HPDE6-E6E7 (cell line): ENCODE measurements around the gene BABAM1.
"Not testable (repeated sequence)": the region's sequence is repeated elsewhere in the genome, so short reads cannot be mapped to it uniquely, and the experiment has no call there.

Source experiments
- DNase-seq: peaks from one replicate; pipeline ENCODE4 v3.0.0; 2011; ENCODE audit warnings: missing footprints; ENCODE audit errors: extremely low spot score

Gene BABAM1

DNA sequence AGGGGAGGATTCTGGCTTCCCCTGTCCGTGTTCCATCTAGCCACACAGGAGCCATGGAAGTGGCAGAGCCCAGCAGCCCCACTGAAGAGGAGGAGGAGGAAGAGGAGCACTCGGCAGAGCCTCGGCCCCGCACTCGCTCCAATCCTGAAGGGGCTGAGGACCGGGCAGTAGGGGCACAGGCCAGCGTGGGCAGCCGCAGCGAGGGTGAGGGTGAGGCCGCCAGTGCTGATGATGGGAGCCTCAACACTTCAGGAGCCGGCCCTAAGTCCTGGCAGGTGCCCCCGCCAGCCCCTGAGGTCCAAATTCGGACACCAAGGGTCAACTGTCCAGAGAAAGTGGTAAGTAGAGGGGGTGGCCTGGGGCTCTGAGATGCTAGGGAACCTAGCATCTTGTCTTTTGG, 1.5 kb downstream of the BABAM1 start:
- no peak for DNase-seq

DNA sequence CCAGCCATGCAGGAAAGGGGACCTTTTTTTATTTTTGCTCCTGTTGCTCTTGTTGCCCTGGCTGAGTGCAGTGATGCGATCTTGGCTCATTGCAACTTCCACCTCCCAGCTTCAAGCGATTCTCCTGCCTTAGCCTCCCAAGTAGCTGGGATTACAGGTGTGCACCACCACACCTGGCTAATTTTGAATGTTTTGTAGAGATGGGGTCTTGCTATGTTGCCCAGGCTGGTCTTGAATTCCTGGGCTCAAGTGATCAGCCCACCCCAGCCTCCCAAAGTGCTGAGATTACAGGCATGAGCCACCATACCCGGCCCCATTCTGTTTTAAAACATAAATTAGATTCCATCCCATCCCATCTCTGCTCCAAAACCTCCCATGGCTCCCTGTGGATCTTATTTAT, 7.6 kb downstream of the BABAM1 start:
- not testable (repeated sequence) for DNase-seq

DNA sequence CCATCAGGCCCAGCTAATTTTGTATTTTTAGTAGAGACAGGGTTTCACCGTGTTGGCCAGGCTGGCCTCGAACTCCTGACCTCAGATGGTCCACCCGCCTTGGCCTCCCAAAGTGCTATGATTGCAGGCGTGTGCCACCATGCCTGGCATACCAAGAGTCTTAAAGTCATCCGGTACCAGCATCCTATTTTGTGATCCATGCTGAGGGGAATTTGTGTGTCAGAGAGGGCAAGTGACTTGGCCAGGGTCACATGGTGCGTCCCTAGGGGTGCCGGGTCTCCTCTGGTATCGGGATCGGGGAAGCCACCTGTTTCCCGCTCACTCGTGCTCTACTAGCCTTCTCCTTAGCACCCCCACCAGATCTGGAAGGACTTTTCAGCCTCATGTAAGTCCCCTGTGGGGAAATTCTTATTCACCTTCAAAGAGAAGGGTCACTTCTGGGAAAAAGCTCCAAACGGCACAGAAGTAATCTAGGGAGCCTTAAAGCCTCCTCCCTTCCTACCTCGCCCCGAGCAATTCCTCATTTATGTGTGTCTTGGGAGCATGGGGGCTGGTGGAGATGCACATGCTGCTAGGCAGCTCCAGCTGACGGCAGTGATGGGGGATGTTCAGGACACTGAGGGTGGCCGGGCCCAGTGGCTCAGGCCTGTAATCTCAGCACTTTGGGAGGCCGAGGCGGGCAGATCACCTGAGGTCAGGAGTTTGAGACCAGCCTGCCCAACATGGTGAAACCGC, 8.4 kb downstream of the BABAM1 start:
- no peak for DNase-seq

DNA sequence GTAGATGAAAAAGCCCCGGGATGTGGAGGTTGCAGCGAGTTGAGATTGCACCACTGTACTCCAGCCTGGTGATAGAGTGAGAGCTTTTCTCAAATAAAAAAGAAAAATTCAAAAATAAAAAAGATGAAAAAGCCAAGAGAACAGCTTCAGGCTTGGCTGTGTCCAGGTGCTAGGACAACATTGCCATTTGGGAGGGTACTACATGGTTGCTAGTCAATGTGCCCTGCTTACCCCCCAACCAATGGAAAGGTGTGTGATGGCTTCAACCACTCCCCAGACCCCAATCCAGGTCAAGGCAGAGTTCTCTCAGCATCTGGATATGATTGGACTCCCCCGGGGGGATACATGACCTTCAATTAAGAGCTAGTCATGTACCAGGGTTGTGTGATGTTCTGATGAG, 12.2 kb downstream of the BABAM1 start:
- DNase-seq: no peak

GRCh38 chr19:17281391-17282304, 14.4 kb downstream of the BABAM1 start, which contains the start of gene ANKLE1:
TSS of gene ANKLE1 (plus strand) at chr19:17281901. CDS start at chr19:17281921, 20 bp downstream.
- DNase-seq: peak; percentile 48

GRCh38 chr19:17282488-17283125, 15.4 kb downstream of the BABAM1 start:
- peak; percentile 82 for DNase-seq

DNA sequence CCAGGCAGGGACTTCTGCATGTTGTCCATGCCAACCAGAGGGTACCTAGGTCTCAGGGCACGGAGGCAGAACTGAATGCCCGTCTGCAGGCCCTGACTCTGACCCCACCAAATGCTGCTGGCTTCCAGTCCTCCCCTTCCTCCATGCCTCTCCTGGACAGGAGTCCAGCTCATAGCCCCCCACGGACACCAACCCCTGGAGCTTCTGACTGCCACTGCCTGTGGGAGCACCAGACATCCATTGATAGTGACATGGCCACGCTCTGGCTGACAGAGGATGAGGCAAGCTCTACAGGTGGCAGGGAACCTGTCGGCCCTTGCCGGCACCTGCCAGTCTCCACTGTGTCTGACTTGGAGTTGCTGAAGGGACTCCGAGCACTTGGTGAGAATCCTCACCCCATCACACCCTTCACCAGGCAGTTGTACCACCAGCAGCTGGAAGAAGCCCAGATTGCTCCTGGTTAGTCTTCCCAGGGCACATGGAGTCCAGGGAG, 16.3 kb downstream of the BABAM1 start:
- DNase-seq: no peak

DNA sequence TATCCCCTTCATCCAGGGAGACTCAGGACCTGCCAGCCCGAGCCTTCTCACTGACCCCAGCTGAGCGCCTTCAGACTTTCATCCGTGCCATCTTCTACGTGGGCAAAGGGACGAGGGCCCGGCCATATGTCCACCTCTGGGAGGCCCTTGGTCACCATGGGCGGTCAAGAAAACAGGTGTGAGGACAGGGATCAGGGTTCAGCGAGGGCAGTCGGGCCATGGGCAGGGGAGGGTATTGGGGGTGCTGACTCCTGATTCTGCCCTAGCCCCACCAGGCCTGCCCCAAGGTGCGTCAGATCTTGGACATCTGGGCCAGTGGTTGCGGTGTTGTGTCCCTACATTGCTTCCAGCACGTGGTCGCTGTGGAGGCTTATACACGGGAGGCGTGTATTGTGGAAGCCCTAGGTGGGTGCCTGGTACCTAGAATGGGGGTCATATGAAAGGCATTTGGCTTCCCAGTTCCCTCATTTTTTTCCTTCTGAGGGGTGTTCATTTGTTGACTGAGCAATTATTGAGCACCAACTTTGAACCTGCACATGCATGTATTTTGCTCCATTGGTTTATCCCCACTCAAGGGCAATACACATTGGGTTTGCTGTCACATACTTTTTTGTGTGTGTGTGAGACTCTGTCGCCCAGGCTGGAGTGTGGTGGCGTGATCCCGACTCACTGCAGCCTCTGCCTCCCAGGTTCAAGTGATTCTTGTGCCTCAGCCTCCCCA, 18.3 kb downstream of the BABAM1 start:
- no peak for DNase-seq

DNA sequence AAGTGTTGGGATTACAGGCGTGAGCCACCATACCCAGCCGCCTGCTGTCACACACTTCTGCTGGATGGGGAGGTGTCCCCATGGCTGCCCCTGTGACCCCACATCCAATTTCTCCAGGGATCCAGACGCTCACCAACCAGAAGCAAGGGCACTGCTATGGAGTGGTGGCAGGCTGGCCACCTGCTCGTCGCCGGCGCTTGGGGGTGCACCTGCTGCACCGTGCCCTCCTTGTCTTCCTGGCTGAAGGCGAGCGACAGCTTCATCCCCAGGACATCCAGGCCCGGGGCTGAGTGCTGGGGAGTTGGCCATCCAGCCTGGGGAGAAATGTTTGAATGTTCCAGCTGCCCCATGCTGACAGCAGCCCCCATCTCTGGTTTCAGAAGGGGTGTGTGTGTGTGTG, 19.0 kb downstream of the BABAM1 start:
- no peak for DNase-seq

GRCh38 chr19:17286752-17287151, 19.5 kb downstream of the BABAM1 start:
- DNase-seq: no peak

DNA sequence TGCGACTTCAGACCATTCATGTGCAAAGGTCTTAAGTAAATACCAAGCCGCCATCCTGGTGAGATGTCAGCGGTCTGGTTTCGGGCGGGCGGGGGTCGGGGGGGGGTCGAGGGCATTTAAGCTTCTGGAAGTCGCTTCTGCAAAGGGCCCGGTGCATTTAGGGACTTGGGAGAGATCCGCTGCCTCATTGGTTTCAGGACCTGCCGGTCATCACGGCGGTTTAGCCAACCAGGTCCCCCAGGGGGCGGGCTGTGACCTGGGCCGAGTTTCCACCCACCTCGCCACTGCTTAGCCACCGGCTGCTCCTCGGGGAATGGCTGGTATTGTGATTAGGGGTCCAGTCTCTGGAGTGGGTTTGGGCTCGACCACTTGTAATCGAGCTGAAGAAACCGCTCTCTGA, 22.2 kb downstream of the BABAM1 start:
- DNase-seq: no peak

GRCh38 chr19:17292301-17293074, 25.2 kb downstream of the BABAM1 start:
- DNase-seq: peak; percentile 97

- no peak for DNase-seq
Observed at GRCh38 chr19:17293605-17294004, 26.4 kb downstream of the BABAM1 start.

DNA sequence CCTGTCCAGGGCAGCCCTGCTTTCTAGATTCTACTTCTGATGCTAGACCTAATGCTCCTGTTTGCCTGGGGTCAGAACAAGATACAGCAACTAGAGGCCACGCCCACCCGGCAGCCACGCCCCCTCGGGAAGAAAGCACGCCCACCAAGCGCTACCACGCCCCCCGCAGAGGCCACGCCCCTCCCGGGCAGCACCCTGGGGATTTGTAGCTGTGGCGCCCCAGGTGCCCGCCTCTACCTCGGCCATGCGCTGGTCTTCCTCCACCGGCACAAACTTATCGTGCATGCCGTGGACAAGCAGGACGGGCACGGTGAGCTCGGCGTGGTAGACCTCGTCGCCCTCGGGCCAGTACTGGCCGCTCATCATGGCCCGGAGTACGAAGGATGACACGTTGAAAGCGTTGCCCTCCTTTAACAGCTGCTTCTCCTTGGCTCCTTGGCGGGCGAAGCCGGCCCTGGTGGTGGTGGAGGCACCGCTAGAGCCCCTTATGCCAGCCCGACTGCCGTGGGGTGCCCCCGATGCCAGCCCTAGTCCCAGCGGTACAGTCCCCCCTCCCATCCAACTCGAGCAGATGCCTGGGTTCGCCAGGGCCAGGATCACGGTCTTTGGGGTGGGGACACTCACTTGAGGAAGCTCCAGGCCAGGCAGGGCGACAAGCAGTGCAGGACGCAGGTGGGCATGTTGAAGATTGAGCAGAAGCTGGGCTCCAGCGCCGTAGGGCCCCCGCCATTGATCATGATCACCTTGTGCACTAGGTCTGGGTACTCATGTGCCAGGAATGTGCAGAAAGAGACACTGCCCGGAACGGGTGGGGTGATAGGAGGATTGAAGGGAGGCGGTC, 27.0 kb downstream of the BABAM1 start:
- no peak for DNase-seq

GRCh38 chr19:17295551-17295950, 28.3 kb downstream of the BABAM1 start:
- not testable (repeated sequence) for DNase-seq

- peak; percentile 76 for DNase-seq
Observed at GRCh38 chr19:17296273-17296672, 29.0 kb downstream of the BABAM1 start.

DNA sequence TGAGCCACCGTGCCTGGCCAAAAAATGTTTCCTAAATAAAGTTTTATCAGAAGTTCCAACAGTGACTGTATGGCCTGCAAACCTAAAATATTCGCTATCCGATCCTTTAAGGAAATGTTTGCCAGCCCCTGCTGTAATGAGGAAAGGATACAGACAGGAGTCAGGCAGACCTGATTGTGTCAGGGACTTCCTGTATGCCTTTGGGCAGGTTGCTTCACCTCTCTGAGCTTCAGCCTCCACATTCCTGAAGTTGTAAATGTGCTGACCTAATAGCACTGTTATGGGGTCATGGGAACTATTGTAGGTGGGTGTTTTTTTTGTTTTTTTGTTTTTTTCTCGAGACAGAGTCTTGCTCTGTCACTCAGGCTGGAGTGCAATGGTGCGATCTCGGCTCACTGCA, 29.7 kb downstream of the BABAM1 start:
- DNase-seq: no peak

GRCh38 chr19:17300992-17301619, 33.9 kb downstream of the BABAM1 start:
- DNase-seq: no peak
